Endometrial microvascular endothelial cells (primary cell): ENCODE measurements around the gene EDN1. TPM values are rescaled to one million over a fixed set of nuclear protein-coding genes. Genes with fewer than 3 reads are reported as not detected.

ENCODE experiments used
- in situ Hi-C: cut with HindIII; loops from 2 replicates; pipeline ENCODE4 v1.10.0; 2017; ENCODE audit warnings: low sequenced_read_pairs, low pct_unique_long_range_greater_than_20kb; ENCODE audit errors: inconsistent ontology term
- total RNA-seq: library from RNA; depleted of rRNA; stranded (reverse); fragments of >200 nt; gene quantifications from one replicate; pipeline ENCODE4 v1.2.3, GENCODE V29; 2015; ENCODE audit errors: inconsistent ontology term

Gene EDN1
- total RNA-seq = 108 TPM

DNA sequence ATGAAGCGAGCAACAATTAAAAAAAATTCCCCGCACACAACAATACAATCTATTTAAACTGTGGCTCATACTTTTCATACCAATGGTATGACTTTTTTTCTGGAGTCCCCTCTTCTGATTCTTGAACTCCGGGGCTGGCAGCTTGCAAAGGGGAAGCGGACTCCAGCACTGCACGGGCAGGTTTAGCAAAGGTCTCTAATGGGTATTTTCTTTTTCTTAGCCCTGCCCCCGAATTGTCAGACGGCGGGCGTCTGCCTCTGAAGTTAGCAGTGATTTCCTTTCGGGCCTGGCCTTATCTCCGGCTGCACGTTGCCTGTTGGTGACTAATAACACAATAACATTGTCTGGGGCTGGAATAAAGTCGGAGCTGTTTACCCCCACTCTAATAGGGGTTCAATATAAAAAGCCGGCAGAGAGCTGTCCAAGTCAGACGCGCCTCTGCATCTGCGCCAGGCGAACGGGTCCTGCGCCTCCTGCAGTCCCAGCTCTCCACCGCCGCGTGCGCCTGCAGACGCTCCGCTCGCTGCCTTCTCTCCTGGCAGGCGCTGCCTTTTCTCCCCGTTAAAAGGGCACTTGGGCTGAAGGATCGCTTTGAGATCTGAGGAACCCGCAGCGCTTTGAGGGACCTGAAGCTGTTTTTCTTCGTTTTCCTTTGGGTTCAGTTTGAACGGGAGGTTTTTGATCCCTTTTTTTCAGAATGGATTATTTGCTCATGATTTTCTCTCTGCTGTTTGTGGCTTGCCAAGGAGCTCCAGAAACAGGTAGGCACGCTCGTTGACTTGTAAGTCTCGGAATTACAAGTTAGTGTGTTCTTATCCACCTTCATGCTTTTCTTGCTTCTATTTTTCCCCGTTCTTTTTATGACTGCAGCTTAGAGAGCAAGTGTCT is at the start of gene EDN1:
Gene EDN1 (plus strand): TSS at position 429 of the 888 bp plus-strand sequence. CDS start 269 bp downstream, at position 698.
- in situ Hi-C loops = loop anchor here (10.0 to 25.0 kb wide), 3 partner anchors 195 to 678 kb away; partner anchors contain the start of gene HIVEP1

GRCh38 chr6:12241493-12242175 is 48.5 kb upstream of the EDN1 start:
- in situ Hi-C loops = no loop called here

DNA sequence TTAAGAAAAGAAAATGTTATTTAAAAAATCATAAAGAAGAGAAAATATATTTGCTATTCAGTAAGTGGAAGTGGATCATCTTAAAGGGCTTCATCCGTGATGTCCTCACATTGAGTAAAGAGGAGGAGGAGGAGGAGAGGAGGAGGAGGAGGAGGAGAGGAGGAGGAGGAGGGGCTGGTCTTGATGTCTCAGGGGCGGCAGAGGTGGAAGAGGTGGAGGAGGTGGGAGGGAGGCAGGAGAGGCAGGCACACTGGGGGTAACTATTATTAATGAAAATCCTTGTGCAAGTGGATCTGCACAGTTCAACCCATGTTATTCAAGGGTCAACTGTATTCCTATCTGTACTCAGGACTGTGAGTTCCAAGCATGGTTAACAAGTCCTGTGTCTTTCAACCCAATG is 47.0 kb upstream of the EDN1 start:
- in situ Hi-C loops = no loop called here

GRCh38 chr6:12245360-12245759 is 44.8 kb upstream of the EDN1 start:
- in situ Hi-C loops = no loop called here

DNA sequence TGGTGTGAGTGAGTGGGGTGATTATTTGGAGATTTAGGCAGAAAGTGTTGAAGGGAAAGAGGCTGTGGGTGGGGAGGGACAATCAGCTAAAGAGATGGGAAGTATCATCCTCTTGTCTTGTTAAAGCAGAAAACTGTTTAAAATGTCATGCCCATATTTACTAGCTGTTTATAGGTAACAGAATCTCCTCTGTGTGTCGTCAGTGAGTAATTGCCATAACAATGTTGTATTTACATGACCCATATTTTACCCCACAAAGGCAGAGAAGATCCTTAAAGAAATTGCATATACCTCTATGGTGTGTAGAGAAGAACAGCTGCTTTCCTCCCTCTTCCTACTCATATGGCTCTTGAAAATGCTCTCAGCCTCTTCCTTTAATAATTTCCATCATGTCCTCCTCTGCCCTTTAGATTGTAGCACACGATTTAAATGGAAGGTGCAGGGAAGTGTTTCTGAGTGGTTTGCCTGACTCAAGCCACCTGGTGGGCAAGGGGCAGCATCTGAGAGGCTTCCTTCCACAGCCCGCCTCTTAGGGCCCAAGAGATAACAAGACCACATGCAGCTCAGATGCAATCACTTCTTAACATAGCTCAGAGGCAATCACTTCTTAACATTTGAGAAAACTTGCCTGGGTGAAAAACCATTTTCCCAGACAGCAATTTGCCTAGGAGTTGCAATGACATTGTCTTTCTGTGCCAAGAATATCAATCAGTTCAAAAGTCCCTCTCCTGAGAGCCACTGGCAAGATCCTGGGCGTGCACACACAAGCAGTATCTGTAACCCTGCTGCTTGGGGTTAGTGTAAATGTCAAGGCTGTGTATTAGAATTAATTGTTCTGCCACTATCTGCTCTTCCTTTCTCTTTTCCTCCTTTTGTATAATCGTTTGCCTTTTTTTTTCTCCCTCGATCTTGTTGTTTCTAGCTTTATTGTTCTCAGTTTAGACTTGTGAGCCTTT is 44.1 kb upstream of the EDN1 start:
- in situ Hi-C loops = no loop called here

DNA sequence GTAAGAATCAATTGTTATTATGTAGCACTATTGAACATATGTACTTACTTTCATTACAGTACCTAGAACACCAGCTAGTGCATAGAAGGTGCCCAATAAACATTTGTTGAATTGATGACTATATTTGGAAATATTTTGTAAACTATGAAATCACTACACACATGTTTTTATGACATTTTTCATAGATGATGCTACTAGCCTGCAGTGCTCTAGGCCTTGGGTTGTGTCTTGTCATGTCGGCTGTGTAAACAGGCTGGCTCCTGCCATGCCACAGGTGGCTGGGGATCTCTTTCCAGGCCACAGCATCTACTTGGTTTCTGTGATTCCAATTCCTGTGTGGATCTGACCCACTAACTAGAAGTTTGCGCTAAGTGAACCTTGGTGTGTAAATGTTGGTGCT is 43.3 kb upstream of the EDN1 start:
- in situ Hi-C loops = no loop called here

- in situ Hi-C loops = no loop called here
These were observed 40.4 kb upstream of the EDN1 start for GRCh38 chr6:12249541-12250382.

DNA sequence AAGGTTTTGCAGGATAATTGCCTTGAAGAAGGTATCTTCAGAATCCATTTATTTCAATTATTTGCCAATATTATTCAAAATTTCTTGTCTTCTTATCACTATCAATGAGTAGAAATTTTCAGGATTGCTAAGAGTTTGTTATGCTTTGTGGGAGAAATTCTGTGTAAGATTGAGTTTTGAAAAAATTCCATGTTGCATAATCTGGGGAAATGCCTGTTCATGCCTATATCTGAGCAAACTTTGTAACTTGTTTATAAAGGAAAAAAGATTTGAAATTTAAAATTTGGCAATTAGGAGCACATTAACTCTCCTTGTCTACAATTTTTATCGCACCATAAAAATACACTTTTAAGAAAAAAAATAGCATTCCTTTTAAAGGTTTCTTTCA is 39.8 kb upstream of the EDN1 start:
- in situ Hi-C loops = no loop called here

DNA sequence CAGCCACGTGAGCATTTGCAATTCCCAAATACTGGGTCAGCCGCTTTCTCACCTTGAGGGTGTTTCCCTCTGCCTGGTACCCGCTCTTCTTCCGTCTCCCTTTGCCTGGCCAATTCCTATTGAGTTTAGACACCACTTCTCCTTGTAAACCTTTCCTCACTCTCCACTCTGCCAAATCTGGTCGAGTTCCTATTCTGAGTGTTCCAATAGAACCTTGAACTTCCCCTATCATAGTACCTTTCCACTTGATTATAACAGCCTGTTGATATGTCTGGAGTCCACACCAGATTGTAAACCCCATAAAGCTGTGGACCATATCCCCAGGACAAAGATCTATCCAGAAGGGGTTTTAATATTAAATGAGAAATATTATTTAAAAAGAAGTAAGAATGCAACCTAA is 36.0 kb upstream of the EDN1 start:
- in situ Hi-C loops = no loop called here

GRCh38 chr6:12258191-12258590 is 32.0 kb upstream of the EDN1 start:
- in situ Hi-C loops = no loop called here

DNA sequence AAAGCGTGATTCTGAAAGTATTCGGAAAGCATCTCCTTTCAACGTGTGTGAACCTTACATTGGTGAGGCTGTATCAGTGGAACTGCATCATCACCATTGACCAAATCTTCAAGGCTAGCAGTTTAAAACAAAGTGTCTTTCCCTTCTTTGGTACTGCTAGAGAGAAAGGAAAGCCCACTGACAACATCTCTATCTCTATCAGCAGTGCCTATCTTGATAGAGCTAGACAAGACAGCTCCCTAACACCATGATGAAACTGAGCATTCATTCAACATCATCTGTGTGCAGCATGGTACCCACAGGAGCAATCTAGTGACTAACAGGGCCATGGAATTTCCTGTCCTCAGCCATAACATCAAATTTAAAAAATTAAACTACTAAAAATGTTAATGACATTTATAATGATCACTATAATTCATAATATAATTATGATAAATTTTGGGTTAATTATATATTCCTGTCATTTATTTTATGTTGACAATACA is 31.5 kb upstream of the EDN1 start:
- in situ Hi-C loops = no loop called here

- in situ Hi-C loops = no loop called here
These were observed 29.6 kb upstream of the EDN1 start for GRCh38 chr6:12260458-12261093.

DNA sequence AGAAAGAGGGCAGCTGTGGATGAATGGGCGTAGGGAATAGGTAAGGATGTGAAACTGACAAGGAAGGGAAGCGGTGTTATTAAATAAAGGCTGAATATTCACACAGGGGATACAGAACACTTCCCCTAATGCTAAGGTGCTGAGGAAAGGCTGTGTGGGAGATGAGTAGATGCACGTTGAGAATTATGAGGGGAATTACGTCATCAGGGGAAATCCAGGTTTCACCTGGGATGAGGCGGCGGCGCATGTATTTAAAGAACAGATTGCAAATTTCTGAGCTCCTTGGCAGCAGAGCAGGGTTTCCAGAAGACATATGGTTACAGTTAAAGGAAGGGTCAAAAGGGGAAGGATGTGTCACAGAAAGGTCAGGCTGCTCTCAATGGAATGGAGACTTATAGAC is 28.7 kb upstream of the EDN1 start:
- in situ Hi-C loops = no loop called here

DNA sequence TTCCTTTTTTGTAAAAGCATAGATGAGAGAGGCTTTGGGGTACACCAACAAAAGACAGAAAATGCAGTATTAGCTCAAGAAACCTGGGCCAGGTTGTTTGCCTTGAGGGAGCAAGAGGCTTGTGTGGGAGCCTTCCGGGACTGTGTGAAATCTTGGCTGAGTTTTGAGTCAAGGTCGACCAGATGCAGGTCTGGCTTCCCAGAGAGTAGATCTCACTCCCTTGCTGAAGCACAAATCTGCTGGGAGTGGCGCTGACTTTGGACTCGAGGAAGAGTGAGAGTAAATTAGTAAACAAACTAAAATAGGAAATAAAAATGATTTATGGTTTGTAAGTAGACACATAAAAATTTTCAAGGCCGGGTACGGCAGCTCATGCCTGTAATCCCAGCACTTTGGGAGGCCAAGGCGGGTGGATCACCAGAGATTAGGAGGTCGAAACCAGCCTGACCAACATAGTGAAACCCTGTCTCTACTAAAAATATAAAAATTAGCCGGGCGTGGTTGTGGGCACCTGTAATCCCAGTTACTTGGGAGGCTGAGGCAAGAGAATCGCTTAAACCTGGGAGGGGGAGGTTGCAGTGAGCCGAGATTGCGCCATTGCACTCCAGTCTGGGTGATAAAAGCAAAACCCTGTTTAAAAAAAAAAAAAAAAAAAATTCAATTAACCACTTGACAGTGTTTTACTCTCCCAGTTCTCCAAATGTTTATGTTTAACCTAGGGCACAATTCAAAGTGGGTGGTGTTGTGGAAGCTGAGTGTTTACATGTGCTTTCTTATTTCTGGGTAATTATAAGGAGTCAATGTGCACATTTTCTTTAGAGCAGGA is 27.7 kb upstream of the EDN1 start:
- in situ Hi-C loops = no loop called here

DNA sequence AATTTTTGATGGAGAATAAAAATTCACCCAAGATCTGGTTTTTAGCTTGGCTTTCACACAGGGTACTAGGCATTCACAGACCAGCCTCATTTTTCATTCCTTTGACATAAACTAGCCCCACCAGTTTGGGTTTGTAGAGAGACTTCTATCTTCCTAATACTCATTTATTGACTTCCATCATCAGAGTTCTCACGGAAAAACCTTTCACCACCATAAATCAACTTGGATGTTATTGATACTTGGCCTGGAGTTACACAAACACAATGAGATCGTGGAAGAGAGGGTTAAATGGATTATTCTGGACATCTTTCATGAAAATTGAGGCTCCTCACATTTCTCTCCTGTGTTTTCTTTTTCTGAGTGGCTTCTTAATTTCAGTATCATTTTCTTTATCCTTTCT is 26.8 kb upstream of the EDN1 start:
- in situ Hi-C loops = no loop called here

- in situ Hi-C loops = no loop called here
These were observed 25.5 kb upstream of the EDN1 start for GRCh38 chr6:12264671-12265070.

- in situ Hi-C loops = no loop called here
These were observed 24.9 kb upstream of the EDN1 start for GRCh38 chr6:12265296-12265695.
